Limb (tissue), 2 donors: ENCODE results near the gene CDC14A.
"Not testable (repeated sequence)": the region's sequence is repeated elsewhere in the genome, so short reads cannot be mapped to it uniquely, and the experiment has no call there.

Experiments
- DNase-seq, 2 donors: peaks; one replicate each; pipeline ENCODE4 v3.0.0-alpha.2; 2016; ENCODE audit errors: extremely low spot score in 2 of 2

Gene CDC14A

DNA sequence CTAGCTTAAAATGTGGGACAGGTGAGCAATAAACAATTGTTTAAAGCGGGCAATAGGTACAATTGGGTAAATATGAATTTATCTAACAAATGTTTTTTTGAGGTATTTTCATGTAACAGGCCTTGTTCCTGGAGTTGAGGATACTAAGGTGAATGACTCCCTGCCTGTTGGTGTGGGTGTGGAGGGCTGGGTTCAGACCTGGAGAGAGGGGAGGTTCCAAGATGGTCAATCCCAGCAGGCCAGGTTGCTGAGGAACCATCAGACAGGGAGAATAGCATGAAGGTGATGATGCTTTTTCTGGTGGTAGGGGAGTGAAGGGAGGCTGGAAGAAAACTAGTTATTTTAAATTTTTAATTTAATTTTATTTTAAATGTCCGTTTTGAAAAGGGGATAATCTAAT is 46.3 kb downstream of the CDC14A start:
- no peak for DNase-seq

DNA sequence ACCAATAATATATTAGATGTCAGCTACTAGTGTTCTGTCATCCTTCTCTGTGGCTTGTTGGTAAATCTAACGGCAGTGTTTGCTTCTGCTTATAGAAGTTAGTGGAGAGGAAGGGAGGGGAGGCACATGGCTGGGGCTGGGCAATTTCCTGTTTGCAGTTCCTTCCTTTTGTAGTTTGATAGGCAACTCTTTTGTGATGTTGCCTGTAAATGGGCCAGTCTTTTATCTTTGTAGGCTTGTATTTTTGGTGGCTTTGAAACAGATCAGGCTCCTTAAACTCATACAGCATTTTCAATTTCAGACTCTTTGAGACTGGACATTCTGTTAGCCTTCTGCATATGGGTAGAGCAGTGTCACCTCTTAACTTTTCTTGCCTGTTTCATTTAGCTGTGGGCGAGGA is 48.1 kb downstream of the CDC14A start:
- DNase-seq, result no peak

DNA sequence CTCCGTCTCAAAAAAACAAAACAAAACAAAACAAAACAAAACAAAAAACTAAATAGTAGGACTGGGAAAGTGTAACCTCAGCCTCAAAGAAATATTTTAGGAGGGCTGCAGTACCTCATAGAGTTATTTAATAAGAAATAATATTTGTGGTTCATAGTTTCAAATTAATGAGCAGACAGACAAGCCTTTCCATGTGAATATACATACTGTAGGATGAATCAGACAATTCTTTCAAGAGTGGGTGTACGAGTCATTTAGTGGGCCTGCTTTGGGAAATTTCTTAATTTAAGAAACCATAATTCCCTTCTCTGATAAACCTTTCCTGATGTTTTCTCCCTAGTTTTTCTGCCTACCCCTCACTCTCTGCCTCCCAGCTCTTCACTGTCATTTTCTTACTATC is 52.5 kb downstream of the CDC14A start:
- DNase-seq, result no peak

DNA sequence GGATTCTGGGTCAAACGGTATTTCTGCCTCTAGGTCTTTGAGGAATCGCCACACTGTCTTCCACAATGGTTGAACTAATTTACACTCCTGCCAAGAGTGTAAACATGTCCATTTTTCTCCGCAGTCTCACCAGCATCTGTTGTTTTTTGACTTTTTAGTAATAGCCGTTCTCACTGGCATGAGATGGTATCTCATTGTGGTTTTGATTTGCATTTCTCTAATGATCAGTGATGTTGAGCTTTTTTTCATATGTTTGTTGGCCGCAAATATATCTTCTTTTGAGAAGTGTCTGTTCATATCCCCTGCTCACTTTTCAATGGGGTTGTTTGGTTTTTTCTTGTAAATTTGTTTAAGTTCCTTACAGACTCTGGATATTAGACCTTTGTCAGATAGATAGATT is 53.6 kb downstream of the CDC14A start:
- DNase-seq, result not testable (repeated sequence)

DNA sequence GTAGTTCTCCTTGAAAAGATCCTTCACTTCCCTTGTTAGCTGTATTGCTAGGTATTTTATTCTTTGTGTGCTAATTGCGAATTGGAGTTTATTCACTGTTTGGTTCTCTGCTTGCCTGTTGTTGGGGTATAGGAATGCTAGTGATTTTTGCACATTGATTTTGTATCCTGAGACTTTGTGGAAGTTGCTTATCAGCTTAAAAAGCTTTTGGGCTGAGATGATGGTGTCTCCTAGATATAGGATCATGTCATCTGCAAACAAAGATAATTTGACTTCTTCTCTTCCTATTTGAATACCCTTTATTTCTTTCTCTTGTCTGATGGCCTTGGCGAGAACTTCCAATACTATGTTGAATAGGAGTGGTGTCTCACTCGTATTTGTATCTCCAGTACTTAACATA is 55.1 kb downstream of the CDC14A start:
- DNase-seq, result not testable (repeated sequence)

DNA sequence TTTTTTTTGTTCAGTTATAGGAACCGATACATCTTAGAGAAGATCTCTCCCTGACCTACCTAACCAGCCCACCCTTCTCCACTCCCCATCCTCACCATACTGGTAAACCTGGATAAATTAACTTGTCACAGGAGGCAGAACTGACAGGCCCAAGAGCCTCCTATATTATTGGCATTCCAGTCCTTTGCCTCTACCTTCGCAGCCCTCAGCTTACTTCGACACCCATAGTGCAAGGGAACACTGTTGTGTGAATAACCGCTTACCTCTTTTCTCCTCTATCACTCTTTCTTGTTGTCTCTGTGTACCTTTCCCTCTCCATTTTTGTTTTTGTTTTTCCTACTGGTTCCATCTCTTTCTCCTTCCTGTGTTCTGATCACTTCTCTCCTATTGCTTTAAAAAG is 58.7 kb downstream of the CDC14A start:
- DNase-seq, result no peak

DNA sequence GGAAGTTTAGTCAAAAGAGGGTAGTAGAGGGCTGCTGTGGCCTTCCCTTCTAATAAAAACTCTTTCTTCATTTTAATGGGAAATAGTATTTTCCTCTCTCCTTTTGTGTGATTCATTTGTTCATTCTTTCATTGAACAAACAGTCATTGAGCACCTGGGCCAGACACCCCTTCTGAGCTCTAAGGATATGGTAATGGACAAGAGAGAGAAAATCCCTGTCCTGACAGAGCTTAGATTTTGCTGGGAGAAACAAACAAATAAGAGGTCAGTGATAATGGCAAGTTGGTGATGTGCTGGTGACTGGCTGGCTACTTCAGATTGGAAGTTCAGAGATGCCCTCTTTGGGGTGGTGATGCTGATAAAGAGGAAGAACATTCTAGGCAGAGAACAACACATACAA is 59.3 kb downstream of the CDC14A start:
- no peak for DNase-seq

DNA sequence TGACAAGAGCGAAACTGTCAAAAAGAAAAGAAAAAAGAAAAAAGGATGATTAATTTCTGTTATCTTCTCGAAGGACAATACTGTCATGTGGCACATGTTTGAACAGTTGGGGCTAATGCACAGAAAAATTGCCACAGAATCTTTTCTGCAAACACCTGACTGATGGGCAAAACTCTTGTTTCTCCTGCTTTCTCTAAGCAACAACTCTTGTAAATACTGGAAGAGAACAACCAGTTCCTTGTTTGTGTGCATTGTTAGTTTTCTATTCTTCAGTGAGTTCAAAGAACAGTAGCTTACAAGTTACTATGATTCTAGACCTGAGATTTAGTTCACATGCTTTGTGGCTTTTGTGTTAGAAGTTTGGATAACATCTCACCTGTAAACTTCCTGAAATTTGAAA is 60.7 kb downstream of the CDC14A start:
- no peak for DNase-seq

DNA sequence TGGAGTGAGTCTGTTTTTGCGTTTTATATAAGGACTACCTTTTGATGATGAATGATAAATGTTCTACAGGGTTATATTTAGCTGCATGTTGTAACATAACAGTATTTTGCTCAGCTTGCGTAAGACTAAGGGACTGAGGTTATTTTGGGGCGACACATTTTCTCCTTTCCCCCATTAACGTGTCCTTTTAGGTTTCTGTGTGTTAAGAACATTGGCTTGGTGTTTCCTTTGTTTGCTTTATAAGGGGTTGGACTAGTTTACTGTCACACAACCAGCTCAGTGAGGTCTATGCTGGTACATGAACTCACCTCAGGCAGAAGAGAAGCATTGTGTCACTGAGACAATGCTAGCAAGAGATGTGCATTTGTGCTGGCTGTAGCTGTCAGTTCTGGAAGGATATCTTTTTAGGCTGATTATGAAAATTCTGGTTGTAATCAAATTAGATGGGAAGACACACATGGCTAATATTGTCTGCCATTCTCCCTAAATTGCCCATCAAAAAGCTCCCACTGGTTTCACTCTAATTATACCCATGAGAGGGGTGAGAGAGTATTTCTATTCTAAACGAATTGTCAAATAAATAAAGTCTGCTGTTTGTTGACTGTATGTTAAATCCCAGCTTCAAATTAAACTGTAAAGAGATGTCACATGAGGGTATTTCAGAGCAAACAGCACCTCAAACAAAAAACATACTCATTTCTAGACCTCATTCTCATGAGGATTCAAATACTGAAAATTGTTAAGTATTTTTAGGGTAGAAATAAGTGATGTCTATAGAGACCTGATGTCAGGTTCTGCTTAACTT is 62.6 kb downstream of the CDC14A start:
- DNase-seq, result no peak

DNA sequence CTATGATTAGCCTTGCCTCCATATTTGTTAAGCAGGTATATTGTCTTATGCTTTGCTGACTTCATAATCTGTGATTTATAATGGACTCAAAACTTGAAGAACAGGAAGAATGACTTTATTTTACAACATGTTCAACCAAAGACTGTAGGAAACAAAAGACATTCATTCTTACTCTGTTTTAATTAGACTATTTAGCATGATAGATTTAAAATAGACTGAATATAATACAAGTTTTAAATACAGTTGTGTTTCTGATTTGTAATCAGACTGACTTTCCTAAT is 63.1 kb downstream of the CDC14A start:
- no peak for DNase-seq

DNA sequence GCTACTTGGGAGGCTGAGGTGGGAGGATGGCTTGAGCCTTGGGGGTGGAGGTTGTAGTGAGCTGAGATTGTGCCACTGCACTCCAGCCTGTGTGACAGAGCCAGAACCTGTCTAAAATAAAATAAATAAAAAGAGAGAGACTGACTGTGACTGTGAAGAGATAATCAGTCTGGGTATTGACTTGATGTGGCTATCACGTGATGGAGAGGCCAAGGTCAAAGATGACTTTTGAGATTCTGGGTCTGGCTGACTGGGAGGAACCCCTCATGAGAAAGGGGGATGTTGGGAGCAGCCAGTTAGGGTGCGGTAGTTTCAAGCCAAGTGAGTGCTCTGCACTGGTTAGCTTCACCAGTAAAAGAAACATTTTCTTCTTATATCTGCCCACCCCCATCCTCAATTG is 66.8 kb downstream of the CDC14A start:
- no peak for DNase-seq

DNA sequence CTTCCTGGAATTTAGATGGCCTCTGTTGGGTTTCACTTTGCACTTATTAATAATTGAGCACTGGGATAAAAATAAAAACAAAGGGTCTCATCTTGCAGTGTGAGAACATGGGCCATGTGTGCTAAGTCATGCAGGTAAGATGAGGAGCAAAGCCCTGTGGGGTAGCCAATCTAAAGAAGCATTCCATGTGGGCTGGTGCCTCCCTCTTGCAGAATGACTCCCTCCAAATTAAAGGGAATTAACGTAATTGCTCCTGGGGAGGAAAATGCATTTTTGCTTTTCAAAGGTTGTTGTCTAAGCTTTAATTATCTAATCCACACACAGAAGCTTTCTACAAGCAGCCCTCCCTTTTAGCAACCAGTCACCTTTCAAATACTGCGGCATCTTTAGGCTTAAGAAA is 69.8 kb downstream of the CDC14A start:
- no peak for DNase-seq

DNA sequence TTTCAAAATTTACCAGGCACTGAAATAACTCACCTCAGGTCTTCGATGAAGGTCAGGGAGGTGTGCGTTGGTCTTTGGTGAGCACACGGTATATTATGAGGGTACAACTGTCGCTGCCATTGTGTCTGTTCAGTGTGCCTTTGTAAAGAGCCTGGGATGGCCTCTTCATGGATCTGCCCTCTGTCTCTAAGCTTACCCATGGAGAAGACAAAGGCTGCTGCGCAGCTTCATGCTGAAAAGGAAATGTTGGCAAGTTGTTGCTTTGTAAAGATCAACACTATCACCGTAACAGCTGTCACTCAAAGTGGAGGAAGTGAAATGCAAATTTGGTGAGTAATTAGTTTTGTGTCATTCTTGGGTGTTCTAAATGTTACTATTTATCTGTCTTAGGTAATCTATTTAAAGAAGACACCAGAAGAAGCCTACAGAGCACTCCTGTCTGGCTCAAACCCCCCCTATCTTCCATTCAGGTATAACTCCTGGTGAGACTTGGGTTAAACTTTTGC is 71.6 kb downstream of the CDC14A start:
- no peak for DNase-seq

DNA sequence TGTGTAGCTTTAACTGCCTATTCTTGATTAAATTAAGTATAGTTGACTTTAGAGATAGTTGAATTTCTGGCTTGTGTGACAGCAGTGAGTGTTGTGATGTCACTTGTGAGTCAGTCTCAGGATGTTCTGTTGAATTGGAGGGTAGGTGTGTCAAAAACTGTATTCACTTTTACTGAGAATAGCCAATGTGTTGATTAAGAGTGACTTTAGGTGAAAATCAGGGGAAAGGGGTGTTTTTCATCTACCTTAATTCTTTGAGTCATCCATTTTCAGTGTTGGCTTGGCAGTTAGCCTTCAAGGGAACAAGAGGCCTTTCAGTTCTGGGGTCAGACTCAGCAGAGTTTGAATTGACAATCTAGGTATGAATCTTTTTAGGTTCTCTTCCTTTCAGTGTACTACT is 75.9 kb downstream of the CDC14A start:
- DNase-seq, result no peak

DNA sequence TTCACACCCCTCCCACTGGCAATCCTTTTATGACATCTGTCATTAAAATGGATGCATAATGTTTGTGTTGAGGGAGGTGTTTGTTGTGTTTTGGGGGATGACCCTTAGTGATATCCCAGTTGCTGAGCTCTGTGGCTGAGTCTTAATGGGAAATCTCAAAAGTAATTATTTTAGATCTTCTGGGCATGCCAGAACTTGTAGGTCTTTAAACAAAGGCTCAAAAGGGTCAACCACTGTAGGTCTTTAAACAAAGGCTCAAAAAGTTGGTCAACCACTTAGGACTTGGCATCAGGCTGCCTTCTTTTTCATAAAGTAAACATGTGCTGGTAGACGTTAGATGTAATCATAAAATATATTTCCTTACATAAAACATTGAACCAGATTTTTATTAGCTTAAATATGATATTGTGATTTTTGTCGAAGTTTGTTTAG is 78.0 kb downstream of the CDC14A start:
- DNase-seq, result no peak

DNA sequence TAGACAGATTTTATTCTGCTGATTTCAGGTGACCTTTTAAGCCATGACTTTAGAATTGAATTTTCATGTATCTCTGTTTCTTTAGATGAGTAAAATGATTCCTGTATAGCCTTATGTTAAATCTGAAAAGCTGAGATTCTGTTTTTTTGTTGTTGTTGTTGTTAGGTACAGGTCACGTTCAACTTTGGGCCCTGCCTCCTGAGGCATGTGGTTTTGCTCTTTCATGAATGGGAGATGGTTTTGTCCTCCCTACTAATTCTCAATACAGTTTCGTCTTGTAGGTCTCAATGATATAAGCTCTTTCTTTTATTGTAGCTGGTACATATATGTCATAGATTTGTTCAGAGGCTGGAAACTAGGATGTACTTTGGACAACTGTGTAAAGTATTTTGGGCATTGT is 79.6 kb downstream of the CDC14A start:
- DNase-seq, result no peak

DNA sequence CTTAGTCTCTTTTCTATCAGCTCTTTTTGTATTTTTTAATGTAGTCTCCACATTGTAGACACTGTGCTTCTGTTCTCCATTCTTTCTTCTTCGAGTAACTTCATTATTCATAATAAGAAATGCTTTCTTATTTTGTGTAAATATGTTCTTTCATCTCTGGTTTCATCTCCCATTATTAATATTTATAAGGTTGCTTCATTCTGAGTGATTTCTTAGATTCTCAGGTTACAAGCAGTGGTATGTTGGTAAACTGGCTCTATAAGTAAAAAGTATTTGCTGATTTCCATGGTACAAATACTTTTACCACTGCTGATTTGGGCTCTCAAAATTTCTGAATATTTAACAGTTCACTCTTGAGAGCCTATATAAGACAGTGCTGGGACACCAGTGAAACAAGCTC is 81.3 kb downstream of the CDC14A start:
- DNase-seq, result no peak

DNA sequence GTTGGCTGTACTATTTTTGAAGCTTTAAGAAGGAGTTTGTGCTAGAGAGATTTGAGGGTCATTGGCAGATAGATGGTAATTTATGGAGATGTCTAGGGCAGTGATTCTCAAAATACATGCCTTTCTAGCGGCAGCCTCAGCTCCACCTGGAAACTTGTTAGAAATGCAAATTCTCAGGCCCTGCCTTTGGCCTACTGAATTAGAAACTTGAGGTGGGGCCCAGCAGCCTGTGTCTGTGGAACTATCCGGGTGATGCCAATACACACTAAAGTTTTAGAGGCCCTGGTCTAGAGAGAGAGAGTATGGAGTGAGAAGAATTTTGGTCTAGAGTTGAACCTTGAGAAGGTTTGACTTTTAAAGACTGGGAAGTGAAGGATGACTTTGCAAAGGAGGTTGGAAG is 82.5 kb downstream of the CDC14A start:
- DNase-seq, result no peak

DNA sequence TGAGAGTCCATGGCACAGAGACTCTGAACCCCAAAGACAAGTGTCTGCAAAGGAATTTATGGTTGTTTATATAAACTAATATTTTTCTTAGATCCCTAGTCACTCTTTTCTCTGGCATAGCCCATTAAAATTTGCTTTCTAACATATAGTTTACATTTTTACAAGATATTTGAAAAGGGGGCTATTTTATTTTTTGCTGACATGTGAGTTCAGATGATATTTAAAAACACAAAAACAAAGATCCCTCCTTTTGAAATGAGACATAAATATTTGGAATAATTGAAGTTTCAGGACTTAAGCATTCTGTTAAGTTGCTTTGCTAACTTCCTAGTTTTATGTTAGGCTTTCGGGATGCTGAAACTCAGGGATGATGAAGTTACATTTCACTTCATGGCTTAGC is 86.1 kb downstream of the CDC14A start:
- DNase-seq, result no peak

DNA sequence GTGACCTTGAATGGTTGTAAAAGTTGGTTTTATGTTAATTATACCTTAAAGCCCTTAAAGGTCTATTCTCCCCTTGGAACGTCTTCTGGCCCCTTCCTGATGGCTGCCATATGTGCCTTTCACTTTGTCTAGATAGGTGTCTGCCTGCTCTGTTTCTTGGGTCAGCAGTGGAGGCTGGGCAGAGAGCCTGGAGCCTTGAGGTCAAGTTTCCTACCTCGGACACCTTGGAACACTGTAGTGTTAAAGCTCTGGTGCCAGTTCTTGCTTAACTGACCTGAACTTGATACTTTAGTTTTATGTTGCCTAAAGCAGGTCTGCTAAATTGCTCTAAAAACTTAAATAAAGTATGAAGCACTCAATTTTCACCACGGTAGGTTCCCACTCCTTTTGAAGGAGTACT is 86.5 kb downstream of the CDC14A start:
- no peak for DNase-seq

DNA sequence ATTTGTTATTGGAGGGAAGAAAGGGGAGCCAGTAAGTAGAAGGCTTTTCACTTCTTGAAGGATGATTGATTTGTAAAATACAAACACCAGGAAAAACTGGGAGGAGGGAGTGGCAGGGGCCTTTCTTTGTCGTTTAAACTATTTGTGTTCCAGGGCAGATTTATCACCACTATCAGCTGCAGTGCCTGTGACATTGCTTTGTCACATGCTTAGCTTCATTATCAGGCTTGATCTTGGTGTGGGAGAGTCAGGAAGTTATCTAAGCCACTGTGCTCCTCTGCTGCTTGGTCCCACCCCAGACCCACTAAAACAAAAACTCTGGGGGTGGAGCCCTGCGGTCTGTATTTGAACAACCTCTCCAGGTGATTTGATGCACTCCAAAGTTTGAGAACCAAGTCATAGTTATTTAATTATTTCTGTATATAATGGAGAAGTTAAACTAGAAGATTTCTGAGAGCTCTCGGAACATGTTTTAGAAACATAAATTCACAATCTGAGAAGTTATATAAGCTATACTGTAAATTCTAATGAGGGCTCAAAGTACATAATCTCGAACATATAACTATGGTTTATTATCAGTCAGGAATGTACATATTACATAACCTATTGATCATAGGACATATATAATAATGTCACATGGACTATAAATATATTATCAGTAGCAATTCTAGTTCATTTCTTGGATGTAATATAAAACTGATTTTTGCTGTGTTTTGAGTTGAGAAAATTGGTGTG is 87.9 kb downstream of the CDC14A start:
- no peak for DNase-seq

DNA sequence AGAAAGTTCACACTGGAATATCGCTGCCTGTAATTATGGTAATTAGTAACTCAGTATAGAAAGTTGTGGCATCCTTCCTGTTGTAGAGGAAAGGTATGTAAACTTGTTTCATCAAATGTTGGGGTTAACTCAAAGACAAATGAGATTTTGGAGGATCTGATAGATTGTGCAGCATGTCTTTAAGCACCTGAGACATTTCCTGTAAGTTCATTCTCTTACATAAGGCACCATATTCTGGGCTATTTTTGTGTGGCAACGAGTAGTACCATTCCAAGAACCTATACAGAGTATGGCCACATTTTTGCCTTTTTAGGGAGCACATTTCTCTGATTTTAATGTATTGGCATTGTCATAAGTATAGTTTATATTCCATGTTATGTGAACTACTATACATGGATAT is 88.8 kb downstream of the CDC14A start:
- DNase-seq, result no peak

DNA sequence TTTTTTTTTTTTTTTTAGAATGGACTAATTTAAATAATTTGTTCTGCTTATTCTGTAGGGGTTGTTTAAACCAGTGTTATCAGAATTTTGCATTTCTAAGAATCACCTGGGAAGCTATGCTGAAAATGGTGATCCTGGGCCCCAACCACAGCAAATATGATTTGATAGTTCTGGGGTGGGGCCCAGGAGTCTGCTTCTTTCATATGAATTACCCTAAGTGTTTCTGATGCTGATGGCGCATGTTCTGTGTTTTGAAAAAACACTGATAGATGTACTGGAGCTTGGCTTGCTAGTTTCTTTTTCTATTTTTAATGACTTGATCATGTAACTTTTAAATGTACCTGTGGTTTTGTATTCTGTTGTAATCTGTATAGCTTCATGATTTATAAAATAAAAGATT is 89.3 kb downstream of the CDC14A start:
- no peak for DNase-seq
